Superior temporal gyrus (tissue), 1 donor: ENCODE data around the gene NSD2.

Experiments used
- DNase-seq: peaks from one replicate; pipeline ENCODE4 v3.0.0-alpha.2; 2016; ENCODE audit errors: extremely low spot score

NSD2 gene

GRCh38 chr4:1945124-1945895 is 74.1 kb downstream of the NSD2 start:
- DNase-seq, result no peak

GRCh38 chr4:1945912-1946311 is 74.7 kb downstream of the NSD2 start:
- DNase-seq, result no peak

GRCh38 chr4:1948232-1948631 is 77.0 kb downstream of the NSD2 start:
- no peak for DNase-seq

- DNase-seq, result no peak
Measured at GRCh38 chr4:1948892-1949436, 77.8 kb downstream of the NSD2 start.

GRCh38 chr4:1950369-1950768 is 79.2 kb downstream of the NSD2 start:
- DNase-seq, result no peak

- no peak for DNase-seq
Measured at GRCh38 chr4:1952058-1952700, 81.0 kb downstream of the NSD2 start.

- DNase-seq, result no peak
Measured at GRCh38 chr4:1952719-1953118, 81.5 kb downstream of the NSD2 start.

- no peak for DNase-seq
Measured at GRCh38 chr4:1953335-1953734, 82.1 kb downstream of the NSD2 start.

- no peak for DNase-seq
Measured at GRCh38 chr4:1956631-1957030, 85.4 kb downstream of the NSD2 start.

GRCh38 chr4:1958276-1959103 is 87.3 kb downstream of the NSD2 start:
- no peak for DNase-seq

GRCh38 chr4:1959104-1959384 is 87.9 kb downstream of the NSD2 start:
- DNase-seq, result no peak

GRCh38 chr4:1960170-1960825 is 89.1 kb downstream of the NSD2 start:
- no peak for DNase-seq

- no peak for DNase-seq
Measured at GRCh38 chr4:1961038-1961437, 89.8 kb downstream of the NSD2 start.

GRCh38 chr4:1961563-1961962 is 90.4 kb downstream of the NSD2 start:
- no peak for DNase-seq

- DNase-seq, result no peak
Measured at GRCh38 chr4:1962980-1963379, 91.8 kb downstream of the NSD2 start.

GRCh38 chr4:1964443-1964842 is 93.2 kb downstream of the NSD2 start:
- DNase-seq, result no peak

GRCh38 chr4:1964971-1965370 is 93.8 kb downstream of the NSD2 start:
- DNase-seq, result no peak

- DNase-seq, result no peak
Measured at GRCh38 chr4:1967512-1968149, 96.4 kb downstream of the NSD2 start.

GRCh38 chr4:1968686-1969295 is 97.6 kb downstream of the NSD2 start:
- peak; percentile 63 for DNase-seq

GRCh38 chr4:1969928-1970723 is 98.9 kb downstream of the NSD2 start:
- DNase-seq, result no peak
